ENCODE measurements around the gene BATF.

- TF ChIP-seq TAF1 (IDR thresholded peaks at IDR 0.05; ENCODE audit: borderline replicate concordance, insufficient read depth, low read length) (no peak), SIN3A (IDR thresholded peaks at IDR 0.05; ENCODE audit: borderline replicate concordance, insufficient read depth, low read length) (no peak), POLR2AphosphoS5 (IDR thresholded peaks at IDR 0.05; ENCODE audit: low read depth, low read length) (no peak), REST (IDR thresholded peaks at IDR 0.05; ENCODE audit: insufficient read depth in 1 of 2, low read depth in 2 of 2, low read length in 2 of 2) (no peak)
These were observed 39.9 kb upstream of the BATF start for GRCh38 chr14:75482366-75482765.

Data from PFSK-1 (cell line).